ENCODE data around the gene CLEC16A.

- no peak for TF ChIP-seq CTCF (IDR thresholded peaks at IDR 0.05 in 2 of 3, conservative IDR thresholded peaks at IDR 0.05 in 1 of 3; ENCODE audit: insufficient read depth in 2 of 3, low read depth in 1 of 3, low read length in 3 of 3)
- no peak for TF ChIP-seq FOXK2 (conservative IDR thresholded peaks at IDR 0.05 in 1 of 2, IDR thresholded peaks at IDR 0.05 in 1 of 2; ENCODE audit: low read depth in 2 of 2)
- TF ChIP-seq ZNF224 (CRISPR knock-in tag; IDR thresholded peaks at IDR 0.05) = no peak
- no peak for TF ChIP-seq ZNF143 (CRISPR knock-in tag; IDR thresholded peaks at IDR 0.05)
- TF ChIP-seq ELF1 (tag; IDR thresholded peaks at IDR 0.05) = no peak
These were observed 127.5 kb downstream of the CLEC16A start for GRCh38 chr16:11071829-11072228.

Data from K562 (cell line).